IPS-18c (cell line): ENCODE data around the gene PLCH1.

ENCODE experiments used
- H3K4me3 ChIP-seq: 2 replicates; pipeline ENCODE4 v1.7.0; 2013; ENCODE audit warnings: low read depth, mild to moderate bottlenecking, low read length, moderate library complexity; ENCODE audit not compliant: insufficient read depth
- H3K9me3 ChIP-seq: one replicate; pipeline ENCODE4 v1.6.1; 2013; ENCODE audit warnings: mild to moderate bottlenecking, low read length, moderate library complexity; ENCODE audit not compliant: control insufficient read depth, insufficient read depth

Gene PLCH1

GRCh38 chr3:155744626-155745324, at the start of gene PLCH1:
TSS of gene PLCH1 (minus strand) at chr3:155745071. CDS start at chr3:155704224, 40,847 bp downstream.
- Histone ChIP-seq H3K4me3 (peak within 1 kb of the TSS; percentile 78), H3K9me3 (no peaks in the 10 kb centered on the region)

GRCh38 chr3:155792532-155792931, 47.7 kb upstream of the PLCH1 start:
- H3K9me3 ChIP-seq, result peaks cover 2% of the 10 kb centered on the region
- H3K4me3 ChIP-seq, result no peak overlapping the region

- Histone ChIP-seq H3K4me3 (no peak overlapping the region), H3K9me3 (peaks cover 2% of the 10 kb centered on the region)
Observed at GRCh38 chr3:155791190-155791589, 46.3 kb upstream of the PLCH1 start.

GRCh38 chr3:155790272-155790925, 45.5 kb upstream of the PLCH1 start:
- no peak overlapping the region for H3K4me3 ChIP-seq
- peaks cover 2% of the 10 kb centered on the region for H3K9me3 ChIP-seq

- Histone ChIP-seq H3K4me3 (no peak overlapping the region), H3K9me3 (peaks cover 2% of the 10 kb centered on the region)
Observed at GRCh38 chr3:155785662-155786295, 40.9 kb upstream of the PLCH1 start.

- Histone ChIP-seq H3K9me3 (no peaks in the 10 kb centered on the region), H3K4me3 (no peak overlapping the region)
Observed at GRCh38 chr3:155782390-155782953, 37.6 kb upstream of the PLCH1 start.

GRCh38 chr3:155780291-155780690, 35.4 kb upstream of the PLCH1 start:
- H3K4me3 ChIP-seq, result no peak overlapping the region
- H3K9me3 ChIP-seq, result no peaks in the 10 kb centered on the region

- Histone ChIP-seq H3K4me3 (no peak overlapping the region), H3K9me3 (no peaks in the 10 kb centered on the region)
Observed at GRCh38 chr3:155778462-155778861, 33.6 kb upstream of the PLCH1 start.

GRCh38 chr3:155772801-155773200, 27.9 kb upstream of the PLCH1 start:
- Histone ChIP-seq H3K4me3 (no peak overlapping the region), H3K9me3 (peaks cover 3% of the 10 kb centered on the region)

- H3K9me3 ChIP-seq, result peaks cover 3% of the 10 kb centered on the region
- H3K4me3 ChIP-seq, result no peak overlapping the region
Observed at GRCh38 chr3:155771126-155771525, 26.3 kb upstream of the PLCH1 start.

GRCh38 chr3:155766206-155766605, 21.3 kb upstream of the PLCH1 start:
- Histone ChIP-seq H3K4me3 (no peak overlapping the region), H3K9me3 (peaks cover 3% of the 10 kb centered on the region)

- Histone ChIP-seq H3K9me3 (no peaks in the 10 kb centered on the region), H3K4me3 (no peak overlapping the region)
Observed at GRCh38 chr3:155763870-155764463, 19.1 kb upstream of the PLCH1 start.

- no peaks in the 10 kb centered on the region for H3K9me3 ChIP-seq
- no peak overlapping the region for H3K4me3 ChIP-seq
Observed at GRCh38 chr3:155760653-155761052, 15.8 kb upstream of the PLCH1 start.

- Histone ChIP-seq H3K9me3 (no peaks in the 10 kb centered on the region), H3K4me3 (no peak overlapping the region)
Observed at GRCh38 chr3:155757577-155757976, 12.7 kb upstream of the PLCH1 start.

GRCh38 chr3:155753038-155753639, 8.3 kb upstream of the PLCH1 start:
- no peaks in the 10 kb centered on the region for H3K9me3 ChIP-seq
- H3K4me3 ChIP-seq, result no peak overlapping the region

- Histone ChIP-seq H3K9me3 (no peaks in the 10 kb centered on the region), H3K4me3 (no peak overlapping the region)
Observed at GRCh38 chr3:155748611-155749365, 3.9 kb upstream of the PLCH1 start.

GRCh38 chr3:155747946-155748290, 3.0 kb upstream of the PLCH1 start:
- Histone ChIP-seq H3K4me3 (no peak overlapping the region), H3K9me3 (no peaks in the 10 kb centered on the region)
